GM19099 (cell line): Measurements from ENCODE around the gene SFRP5.

Source experiments
- POLR2A ChIP-seq: IDR thresholded peaks from 3 replicates; pipeline ENCODE4 v1.6.1; 2011; ENCODE audit warnings: low read depth; ENCODE audit not compliant: insufficient read length; ENCODE audit errors: extremely low read depth

Gene SFRP5

GRCh38 chr10:97717627-97718026 is 54.2 kb downstream of the SFRP5 start:
- TF ChIP-seq POLR2A = no peak
